Endothelial cell (in vitro differentiated cells): Measurements from ENCODE around the gene MAGIX. TPM values are rescaled to one million over a fixed set of nuclear protein-coding genes. Genes with fewer than 3 reads are reported as not detected.

Source experiments
- DNase-seq: peaks from one replicate; pipeline ENCODE4 v3.0.0; 2021; ENCODE audit warnings: low spot score
- H3K27ac Mint-ChIP-seq: one replicate; pipeline ENCODE4 v1.8.0; 2021; ENCODE audit warnings: mixed read lengths, inconsistent platforms; ENCODE audit not compliant: unreplicated experiment
- H3K27me3 Mint-ChIP-seq: one replicate; pipeline ENCODE4 v1.8.0; 2021; ENCODE audit warnings: mild to moderate bottlenecking, moderate library complexity, mixed read lengths, inconsistent platforms; ENCODE audit not compliant: unreplicated experiment
- H3K36me3 Mint-ChIP-seq: one replicate; pipeline ENCODE4 v1.8.0; 2021; ENCODE audit warnings: mild to moderate bottlenecking, low read depth, mixed read lengths, inconsistent platforms; ENCODE audit not compliant: unreplicated experiment
- H3K4me1 Mint-ChIP-seq: one replicate; pipeline ENCODE4 v1.8.0; 2021; ENCODE audit warnings: mild to moderate bottlenecking, mixed read lengths, inconsistent platforms; ENCODE audit not compliant: unreplicated experiment
- H3K4me3 Mint-ChIP-seq: one replicate; pipeline ENCODE4 v1.8.0; 2021; ENCODE audit warnings: mild to moderate bottlenecking, mixed read lengths, inconsistent platforms; ENCODE audit not compliant: unreplicated experiment
- H3K9me3 Mint-ChIP-seq: one replicate; pipeline ENCODE4 v1.8.0; 2021; ENCODE audit warnings: mixed read lengths, inconsistent platforms; ENCODE audit not compliant: unreplicated experiment
- CTCF ChIP-seq: fragments of 200-600 bp; sonication (generic); IDR thresholded peaks from one replicate; pipeline ENCODE4 v1.5.0; 2021; ENCODE audit warnings: antibody characterized with exemption; ENCODE audit not compliant: unreplicated experiment
- total RNA-seq: library from RNA; stranded (reverse); fragmentation: NEBNext Ultra II Directional; extraction: Animal tissue kit (Norgen Biotek cat#: 25700); gene quantifications from one replicate; pipeline ENCODE4 v1.2.1, GENCODE V29; 2021; ENCODE audit not compliant: unreplicated experiment

MAGIX gene
- total RNA-seq, 1 donor from 2014 or later = 1.2 TPM

DNA sequence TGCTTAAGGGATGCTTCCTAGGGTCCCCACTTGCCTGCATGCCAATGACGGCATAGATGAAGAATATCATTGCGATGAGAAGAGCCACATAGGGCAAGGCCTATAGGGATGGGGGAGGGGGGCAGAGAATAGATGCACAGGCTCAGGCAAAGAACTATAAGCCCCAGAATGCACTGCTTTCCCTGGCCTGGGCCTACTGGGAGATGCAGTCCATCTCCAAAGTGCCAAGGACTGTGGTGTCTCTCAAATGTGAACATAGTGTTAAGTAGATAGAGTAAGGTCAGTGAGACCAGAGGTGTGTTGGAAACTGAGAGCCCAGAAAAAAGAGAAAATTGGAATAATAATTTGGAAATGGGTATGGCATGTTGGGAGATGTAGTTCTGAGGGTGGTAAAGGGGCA lies 49.7 kb downstream of the MAGIX start:
- Mint-ChIP-seq H3K27me3 (peaks cover 12% of the 10 kb centered on the region), H3K4me3 (no peak overlapping the region), H3K4me1 (no peaks in the 10 kb centered on the region), H3K27ac (no peak overlapping the region), H3K9me3 (no peaks in the 10 kb centered on the region), H3K36me3 (no peaks in the 10 kb centered on the region)
- no peak for DNase-seq
- no peak for TF ChIP-seq CTCF

GRCh38 chrX:49212861-49213260 lies 50.3 kb downstream of the MAGIX start:
- no peaks in the 10 kb centered on the region for H3K4me1 Mint-ChIP-seq
- no peaks in the 10 kb centered on the region for H3K36me3 Mint-ChIP-seq
- DNase-seq = no peak
- peaks cover 12% of the 10 kb centered on the region for H3K27me3 Mint-ChIP-seq
- no peak for TF ChIP-seq CTCF
- no peaks in the 10 kb centered on the region for H3K9me3 Mint-ChIP-seq
- H3K4me3 Mint-ChIP-seq = no peak overlapping the region
- H3K27ac Mint-ChIP-seq = no peak overlapping the region

DNA sequence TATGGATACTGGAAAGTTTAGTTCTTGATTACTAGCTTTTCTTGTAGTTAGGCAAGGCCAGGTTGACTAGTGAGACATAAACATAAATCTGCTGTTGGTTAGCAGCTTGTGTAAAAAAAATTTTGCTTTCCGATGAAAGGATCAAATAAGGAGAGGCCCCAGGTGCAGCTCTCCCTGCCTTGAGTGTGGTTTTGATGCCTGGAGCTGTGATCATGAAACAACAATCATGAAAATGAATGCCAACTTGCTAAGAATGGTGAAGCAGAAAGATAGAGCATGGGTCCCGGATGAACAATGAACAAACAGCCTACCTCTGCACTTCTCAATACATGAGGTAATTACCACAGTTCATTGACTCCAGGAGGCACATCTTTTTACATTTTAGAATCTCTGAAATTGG lies 51.9 kb downstream of the MAGIX start:
- Mint-ChIP-seq H3K36me3 (no peaks in the 10 kb centered on the region), H3K4me3 (no peak overlapping the region), H3K9me3 (no peaks in the 10 kb centered on the region), H3K4me1 (no peaks in the 10 kb centered on the region), H3K27me3 (peaks cover 12% of the 10 kb centered on the region), H3K27ac (no peak overlapping the region)
- no peak for DNase-seq
- no peak for TF ChIP-seq CTCF

DNA sequence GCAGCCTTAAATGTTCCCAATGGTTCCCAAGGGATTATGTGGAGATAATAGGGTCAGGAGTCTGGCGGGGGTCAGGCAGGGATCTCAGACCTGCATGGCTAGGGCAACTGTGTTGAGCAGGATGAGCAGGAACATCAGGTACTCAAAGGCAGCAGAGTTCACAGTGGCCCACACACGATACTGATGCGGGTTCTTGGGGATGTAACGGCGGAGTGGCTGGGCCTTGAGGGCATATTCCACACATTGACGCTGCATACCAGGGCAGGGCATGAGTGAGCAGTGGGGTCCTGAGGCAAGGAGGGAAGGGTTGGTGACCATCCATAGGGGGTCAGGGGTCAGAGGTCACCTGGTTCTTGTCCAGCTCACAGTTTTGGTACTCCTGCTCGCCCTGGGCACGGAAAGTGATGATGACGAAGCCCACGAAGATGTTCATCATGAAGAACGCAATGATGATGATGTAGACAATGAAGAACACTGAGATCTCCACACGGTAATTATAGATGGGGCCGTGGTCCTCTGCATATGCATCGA lies 52.5 kb downstream of the MAGIX start:
- H3K9me3 Mint-ChIP-seq = no peaks in the 10 kb centered on the region
- TF ChIP-seq CTCF = no peak
- H3K36me3 Mint-ChIP-seq = no peaks in the 10 kb centered on the region
- H3K27me3 Mint-ChIP-seq = peaks cover 12% of the 10 kb centered on the region
- H3K27ac Mint-ChIP-seq = no peak overlapping the region
- no peak for DNase-seq
- H3K4me1 Mint-ChIP-seq = no peaks in the 10 kb centered on the region
- H3K4me3 Mint-ChIP-seq = no peak overlapping the region

Other genes starting within 250 kb of the MAGIX start
- 7.0 TPM for gene PIM2, start 243.7 kb upstream of the MAGIX start, total RNA-seq
- 48.8 TPM for gene OTUD5, start 205.2 kb upstream of the MAGIX start, total RNA-seq
- 6.0 TPM for gene KCND1, start 190.9 kb upstream of the MAGIX start, total RNA-seq
- 63.6 TPM for gene GRIPAP1, start 160.5 kb upstream of the MAGIX start, total RNA-seq
- gene TFE3, start 119.4 kb upstream of the MAGIX start, total RNA-seq = 31.0 TPM
- gene CCDC120, start 103.8 kb upstream of the MAGIX start, total RNA-seq = 22.5 TPM
- gene PRAF2, start 88.8 kb upstream of the MAGIX start, total RNA-seq = 22.3 TPM
- 46.4 TPM for gene WDR45, start 82.9 kb upstream of the MAGIX start, total RNA-seq
- gene GPKOW, start 39.0 kb upstream of the MAGIX start, total RNA-seq = 28.8 TPM
- gene PLP2, start 9.1 kb downstream of the MAGIX start, total RNA-seq = 1.9 TPM
- 11.3 TPM for gene PRICKLE3, start 23.6 kb downstream of the MAGIX start, total RNA-seq
- 1.8 TPM for gene SYP, start 37.4 kb downstream of the MAGIX start, total RNA-seq
- gene CACNA1F, start 70.6 kb downstream of the MAGIX start, total RNA-seq = 0.59 TPM
- gene CCDC22, start 72.7 kb downstream of the MAGIX start, total RNA-seq = 24.2 TPM
- gene FOXP3, start 102.0 kb downstream of the MAGIX start, total RNA-seq = 0.26 TPM
- gene PPP1R3F, start 107.0 kb downstream of the MAGIX start, total RNA-seq = 6.0 TPM
- not detected for gene GAGE10, start 140.9 kb downstream of the MAGIX start, total RNA-seq
- gene GAGE12J, start 159.3 kb downstream of the MAGIX start, total RNA-seq = not detected
- not detected for gene GAGE13, start 168.8 kb downstream of the MAGIX start, total RNA-seq